ENCODE results near the gene AURKA. TPM values are rescaled to one million over a fixed set of nuclear protein-coding genes. Genes with fewer than 3 reads are reported as not detected.

The AURKA gene
- total and polyA plus RNA-seq, 2 of the 8 experiments (the other 6 are each of a cell fraction or from before 2014, with no cell fraction given), result 45.8 to 84.8 TPM

DNA sequence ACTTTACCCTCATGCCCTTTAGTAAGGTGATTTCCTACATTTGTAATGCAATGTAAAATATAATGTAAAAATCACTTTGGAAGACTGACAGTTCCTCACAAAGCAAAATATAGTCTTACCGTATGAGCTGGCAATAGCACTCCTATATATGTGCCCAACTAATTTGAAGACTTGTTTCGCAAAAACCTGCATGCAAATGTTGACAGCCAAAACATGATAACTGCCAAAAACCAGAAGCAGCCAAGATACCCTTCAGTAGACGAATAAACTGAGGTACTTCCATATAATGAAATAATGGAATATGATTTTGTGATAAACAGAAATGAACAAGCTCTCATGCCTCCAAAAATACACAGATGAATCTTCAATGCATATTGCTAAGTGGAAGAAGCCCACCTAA is 13.6 kb downstream of the AURKA start:
- Histone ChIP-seq H3K79me2 (ENCODE audit: control insufficient read depth in 1 of 2, insufficient read depth in 2 of 2, low read length in 2 of 2) (peaks cover 0 to 63% of the 10 kb centered on the region in 2 experiments; a peak in 2 of 4 replicates), H4K91ac (replicated peaks; ENCODE audit: insufficient read length, low read length) (no peak overlapping the region), H2BK15ac (ENCODE audit: low read length) (no peak overlapping the region), H4K20me1 (replicated peaks in 1 of 2; ENCODE audit: control insufficient read depth in 1 of 2, insufficient read depth in 2 of 2, low read length in 2 of 2) (peaks cover 0 to 8% of the 10 kb centered on the region in 2 experiments), H3K27ac (ENCODE audit: low read depth, low read length) (no peak overlapping the region), H3K79me1 (ENCODE audit: low read depth, low read length) (peaks cover 2% of the 10 kb centered on the region; the same call in 1 of the 2 replicates), H3K4ac (replicated peaks; ENCODE audit: insufficient read length, low read depth, low read length) (no peak overlapping the region), H2BK120ac (replicated peaks; ENCODE audit: low read depth, low read length) (no peak overlapping the region), H3K4me1 (replicated peaks in 1 of 4; ENCODE audit: control insufficient read depth in 3 of 4, insufficient read depth in 4 of 4, low read length in 3 of 4) (no peaks in the 10 kb centered on the region), H4K5ac (ENCODE audit: insufficient read length, low read depth, low read length) (no peak overlapping the region), H3K9me3 (ENCODE audit: insufficient read depth in 2 of 2, low read depth in 1 of 2, low read length in 1 of 2) (no peaks in the 10 kb centered on the region), H2BK12ac (ENCODE audit: low read depth, low read length) (no peak overlapping the region), H2BK5ac (ENCODE audit: low read depth, low read length) (no peak overlapping the region), H3K9ac (replicated peaks in 1 of 4; ENCODE audit: extremely low read depth in 1 of 4, low read depth in 3 of 4, low read length in 3 of 4) (no peak overlapping the region), H3K23me2 (ENCODE audit: low read depth, low read length) (no peaks in the 10 kb centered on the region), H3K14ac (ENCODE audit: insufficient read length) (no peak overlapping the region), H4K8ac (ENCODE audit: extremely low read depth, insufficient read depth, low read length) (no peak overlapping the region), H2AFZ (ENCODE audit: low read length) (no peak overlapping the region), H3K23ac (ENCODE audit: insufficient read length) (no peak overlapping the region), H3K27me3 (replicated peaks in 1 of 4; ENCODE audit: control insufficient read depth in 3 of 4, extremely low read depth in 1 of 4, insufficient read depth in 3 of 4, low read length in 3 of 4) (no peaks in the 10 kb centered on the region), H3K18ac (ENCODE audit: extremely low read depth, low read length) (no peak overlapping the region), H2AK5ac (ENCODE audit: low read depth, low read length) (no peak overlapping the region), H3K4me3 (ENCODE audit: extremely low read depth in 1 of 4, insufficient read depth in 2 of 4, low read depth in 3 of 4, low read length in 4 of 4) (no peak overlapping the region), H3K56ac (replicated peaks; ENCODE audit: insufficient read length, low read depth, low read length) (no peak overlapping the region), H2BK20ac (ENCODE audit: low read length) (no peak overlapping the region), H3K4me2 (ENCODE audit: insufficient read depth in 1 of 2, low read depth in 2 of 2, low read length in 2 of 2) (no peak overlapping the region), H3K36me3 (ENCODE audit: control insufficient read depth in 2 of 4, insufficient read depth in 4 of 4, low read length in 3 of 4) (peaks cover 16 to 72% (median 51%) of the 10 kb centered on the region in 4 experiments)
- FAIRE-seq (no peak), DNase-seq (ENCODE audit: low read depth in 1 of 2, low spot score in 2 of 2) (no peak)
- ChIA-PET CTCF (ENCODE audit: partially characterized antibody) (no interaction called here), POLR2A (ENCODE audit: partially characterized antibody) (interaction anchor here (1.3 kb wide), 1 partner anchor 10 kb away, joined by 6 read pairs; no protein-coding TSS in a partner anchor)
- 86% methylated on average over 3 of the region's 3 CpGs; no CpG with 5 or more reads in 1 of the 2 experiments for WGBS, 2 experiments (ENCODE audit: extremely low coverage in 1 of 2, insufficient coverage in 1 of 2, insufficient read length in 1 of 2, insufficient replicate concordance in 2 of 2, low coverage in 1 of 2, low lambda C conversion rate in 2 of 2, missing lambda C conversion rate in 1 of 2)
- TF ChIP-seq HDAC6 (IDR thresholded peaks at IDR 0.05; ENCODE audit: low read depth, low read length) (no peak), HDAC2 (IDR thresholded peaks at IDR 0.05; ENCODE audit: borderline replicate concordance in 1 of 2, low read depth in 2 of 2, low read length in 2 of 2) (no peak), PHF8 (conservative IDR thresholded peaks at IDR 0.05; ENCODE audit: low read depth, low read length) (no peak)

All from H1 (cell line).